Ishikawa (cell line): ENCODE data around the gene TMPRSS13.

Experiments
- CREB1 ChIP-seq: IDR thresholded peaks from 2 replicates; pipeline ENCODE4 v1.6.1; 2012; ENCODE audit warnings: low read depth
- NFIC ChIP-seq: IDR thresholded peaks from 2 replicates; pipeline ENCODE4 v1.6.1; 2012
- RAD21 ChIP-seq: IDR thresholded peaks from 2 replicates; pipeline ENCODE4 v1.6.1; 2012; ENCODE audit warnings: low read depth
- TAF1 ChIP-seq: IDR thresholded peaks from 2 replicates; pipeline ENCODE4 v1.6.1; 2012; ENCODE audit warnings: low read depth, mild to moderate bottlenecking
- TEAD4 ChIP-seq: IDR thresholded peaks from 2 replicates; pipeline ENCODE4 v1.6.1; 2012
- YY1 ChIP-seq: IDR thresholded peaks from 2 replicates; pipeline ENCODE4 v1.6.1; 2012; ENCODE audit warnings: low read depth
- TF ChIP-seq, protein P1 (sequence below): IDR thresholded peaks from 2 replicates; pipeline ENCODE4 v1.6.1; 2012

- no peak for TF ChIP-seq CREB1
- TF ChIP-seq TAF1: no peak
- TF ChIP-seq TEAD4: no peak
- TF ChIP-seq YY1: no peak
- TF ChIP-seq RAD21: no peak
- no peak for TF ChIP-seq NFIC
- TF ChIP-seq, protein P1, sequence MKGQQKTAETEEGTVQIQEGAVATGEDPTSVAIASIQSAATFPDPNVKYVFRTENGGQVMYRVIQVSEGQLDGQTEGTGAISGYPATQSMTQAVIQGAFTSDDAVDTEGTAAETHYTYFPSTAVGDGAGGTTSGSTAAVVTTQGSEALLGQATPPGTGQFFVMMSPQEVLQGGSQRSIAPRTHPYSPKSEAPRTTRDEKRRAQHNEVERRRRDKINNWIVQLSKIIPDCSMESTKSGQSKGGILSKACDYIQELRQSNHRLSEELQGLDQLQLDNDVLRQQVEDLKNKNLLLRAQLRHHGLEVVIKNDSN: no peak
Measured at GRCh38 chr11:117923275-117923674, 5.9 kb downstream of the TMPRSS13 start.
